ENCODE results near the gene PTPRT. TPM values are rescaled to one million over a fixed set of nuclear protein-coding genes. Genes with fewer than 3 reads are reported as not detected.
A peak's percentile ranks its signal among the peaks of the same experiment; 100 is the strongest.

The PTPRT gene
- total and polyA plus RNA-seq, 5 donors, result 0.06 to 0.40 (median 0.20) TPM

DNA sequence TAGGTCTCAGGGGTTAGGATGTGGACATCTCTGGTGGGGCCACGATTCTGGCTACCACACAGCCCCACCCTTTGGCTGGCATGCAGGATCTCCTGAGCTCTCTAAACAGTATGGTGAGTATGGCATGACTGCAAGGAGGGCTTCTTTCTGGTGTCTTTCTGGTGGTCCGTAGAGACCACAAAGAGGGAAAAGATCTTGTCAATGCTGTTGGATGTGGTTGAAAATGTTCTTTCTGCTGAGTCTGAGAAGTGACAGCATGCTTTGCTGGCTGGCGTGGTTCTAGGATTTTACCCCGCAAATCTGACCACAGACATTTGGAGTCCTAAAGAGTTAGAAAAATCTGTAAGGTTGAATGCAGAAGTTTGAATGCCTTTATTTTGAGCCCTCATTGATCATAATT lies 1096.7 kb downstream of the PTPRT start:
- DNase-seq, result no peak
- Histone ChIP-seq H3K27ac (ENCODE audit: low read length) (no peak overlapping the region), H3K27me3 (ENCODE audit: control insufficient read depth, insufficient read depth) (no peaks in the 10 kb centered on the region), H3K4me1 (ENCODE audit: control insufficient read depth, insufficient read depth, low read length) (no peaks in the 10 kb centered on the region), H3K4me3 (ENCODE audit: low read length) (no peak overlapping the region), H3K9me3 (ENCODE audit: control insufficient read depth, low read length) (no peaks in the 10 kb centered on the region)
- 59% methylated on average over 4 of the region's 4 CpGs for WGBS
- intact Hi-C loops (cut with DNase I), result no loop called here
- no peak for ATAC-seq

DNA sequence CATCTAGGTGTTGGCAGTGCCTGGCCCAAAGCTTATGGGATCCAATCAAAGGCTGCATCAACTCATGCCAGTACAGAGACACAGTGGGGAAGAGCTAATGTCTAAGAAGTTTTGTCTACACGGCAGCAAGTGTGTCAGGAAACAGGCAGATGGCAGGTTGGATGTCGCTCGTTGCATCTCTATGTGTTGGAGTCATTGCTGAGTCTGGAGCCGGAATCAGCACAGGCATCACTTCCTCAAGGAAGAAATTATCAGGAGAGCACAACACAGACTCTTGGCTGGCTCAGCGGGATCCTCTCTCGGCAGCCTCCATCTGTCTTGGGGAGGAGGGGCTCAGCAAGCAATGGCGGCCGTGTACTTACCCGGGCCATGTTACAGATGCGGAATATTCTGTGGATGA lies 1104.3 kb downstream of the PTPRT start:
- intact Hi-C loops (cut with DNase I), result no loop called here

DNA sequence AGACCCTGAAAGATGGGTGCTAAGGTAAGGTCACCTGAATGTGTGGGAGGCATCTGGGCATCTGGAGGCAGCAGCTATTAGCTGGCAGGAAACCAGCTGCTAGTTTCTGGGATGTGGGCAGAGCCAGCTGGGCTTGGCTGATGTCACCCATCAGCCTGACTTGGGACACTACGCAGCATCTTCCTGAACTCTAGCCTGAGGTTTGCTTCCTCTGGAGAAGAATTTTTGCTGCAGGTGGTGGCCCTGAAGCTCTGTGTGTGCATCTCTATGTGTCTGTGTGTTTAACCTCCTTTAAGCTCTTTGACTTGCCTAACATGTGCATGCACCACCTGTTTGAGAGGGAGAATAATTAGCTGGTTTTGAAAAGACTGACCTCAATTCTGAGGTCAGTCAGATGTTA lies 1106.4 kb downstream of the PTPRT start:
- ATAC-seq, result no peak
- no peak for DNase-seq
- intact Hi-C loops (cut with DNase I), result no loop called here
- Histone ChIP-seq H3K4me1 (ENCODE audit: control insufficient read depth, insufficient read depth, low read length) (peaks cover 3% of the 10 kb centered on the region), H3K27ac (ENCODE audit: low read length) (no peak overlapping the region), H3K27me3 (ENCODE audit: control insufficient read depth, insufficient read depth) (no peaks in the 10 kb centered on the region), H3K9me3 (ENCODE audit: control insufficient read depth, low read length) (no peaks in the 10 kb centered on the region), H3K4me3 (ENCODE audit: low read length) (no peak overlapping the region)
- WGBS, result 59% methylated on average over 1 of the region's 1 CpG

More for the DNA sequence above, 1104.3 kb downstream of the PTPRT start:
- no peak for DNase-seq
- Histone ChIP-seq H3K27ac (ENCODE audit: low read length) (no peak overlapping the region), H3K27me3 (ENCODE audit: control insufficient read depth, insufficient read depth) (no peaks in the 10 kb centered on the region), H3K4me3 (ENCODE audit: low read length) (no peak overlapping the region), H3K9me3 (ENCODE audit: control insufficient read depth, low read length) (no peaks in the 10 kb centered on the region), H3K4me1 (ENCODE audit: control insufficient read depth, insufficient read depth, low read length) (peaks cover 3% of the 10 kb centered on the region)
- ATAC-seq, result no peak
- WGBS, result 47% methylated on average over 10 of the region's 10 CpGs

DNA sequence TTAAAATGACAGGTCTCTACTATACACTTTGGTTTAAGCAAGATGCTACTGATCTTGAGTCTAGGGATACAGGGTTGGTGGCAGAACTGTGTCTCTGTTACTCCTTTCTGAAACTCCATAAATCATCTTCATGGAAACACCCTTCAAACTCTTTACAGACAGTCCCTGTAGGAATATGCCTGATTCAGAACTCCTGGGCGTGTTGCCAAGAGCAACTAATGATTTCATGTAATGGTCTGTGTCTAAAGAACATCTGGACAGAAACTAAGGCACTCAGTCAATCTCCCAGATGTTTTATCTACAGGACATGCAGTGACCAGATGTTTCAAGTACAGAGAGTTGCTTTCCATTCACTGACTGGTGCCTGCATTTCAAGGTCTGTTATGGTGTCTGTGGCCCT lies 1107.1 kb downstream of the PTPRT start:
- H3K27ac ChIP-seq (ENCODE audit: low read length), result no peak overlapping the region
- intact Hi-C loops (cut with DNase I), result no loop called here
- H3K4me3 ChIP-seq (ENCODE audit: low read length), result no peak overlapping the region
- WGBS, result 21% methylated on average over 1 of the region's 1 CpG
- peaks cover 3% of the 10 kb centered on the region for H3K4me1 ChIP-seq (ENCODE audit: control insufficient read depth, insufficient read depth, low read length)
- no peaks in the 10 kb centered on the region for H3K9me3 ChIP-seq (ENCODE audit: control insufficient read depth, low read length)
- no peaks in the 10 kb centered on the region for H3K27me3 ChIP-seq (ENCODE audit: control insufficient read depth, insufficient read depth)
- peak; percentile 82 to 84 for ATAC-seq
- DNase-seq, result peak; percentile 51 to 80 (median 72)

DNA sequence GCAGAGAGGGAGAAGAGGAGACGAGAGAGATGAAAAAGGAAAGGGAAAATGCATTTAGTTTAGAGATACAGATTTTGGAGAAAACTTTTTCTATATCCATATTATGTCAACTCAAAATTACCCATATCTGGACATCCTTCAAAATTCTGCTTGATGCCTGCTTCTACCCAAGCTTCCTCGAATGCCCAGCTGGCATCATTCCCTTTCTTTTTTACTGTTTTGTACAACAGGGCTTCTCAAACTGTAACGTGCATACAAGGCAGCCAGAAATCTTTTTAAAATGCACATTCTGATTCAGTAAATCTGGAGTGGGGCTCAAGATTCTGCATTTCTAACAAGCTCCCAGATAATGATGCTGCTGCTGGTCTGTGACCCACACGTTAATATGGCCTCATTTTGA lies 1108.8 kb downstream of the PTPRT start:
- intact Hi-C loops (cut with DNase I), result no loop called here
- Histone ChIP-seq H3K4me1 (ENCODE audit: control insufficient read depth, insufficient read depth, low read length) (peaks cover 3% of the 10 kb centered on the region), H3K4me3 (ENCODE audit: low read length) (no peak overlapping the region), H3K9me3 (ENCODE audit: control insufficient read depth, low read length) (no peaks in the 10 kb centered on the region), H3K27me3 (ENCODE audit: control insufficient read depth, insufficient read depth) (no peaks in the 10 kb centered on the region), H3K27ac (ENCODE audit: low read length) (no peak overlapping the region)
- ATAC-seq (no peak), DNase-seq (no peak)
- 72% methylated on average over 4 of the region's 4 CpGs for WGBS

DNA sequence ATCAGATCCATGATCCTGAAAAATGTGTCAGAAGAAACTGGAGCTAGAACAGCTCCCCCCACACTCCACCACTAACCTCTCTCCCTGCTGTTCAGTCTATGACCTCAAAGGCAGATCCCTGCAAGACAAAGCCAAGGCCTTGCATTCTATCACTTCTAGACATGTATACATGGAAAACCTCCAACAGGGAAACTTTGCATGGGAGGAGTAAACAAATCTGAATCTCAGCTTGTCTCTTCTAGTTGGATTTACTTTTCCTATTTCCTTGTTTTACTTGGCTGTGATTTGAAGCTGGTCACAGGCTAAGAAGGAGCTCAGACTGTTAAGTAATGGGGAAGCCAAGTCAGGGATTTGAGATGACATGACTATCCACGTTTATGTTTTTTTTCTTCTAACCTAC lies 1114.8 kb downstream of the PTPRT start:
- H3K4me3 ChIP-seq (ENCODE audit: low read length), result no peak overlapping the region
- WGBS, result 46% methylated on average over 1 of the region's 1 CpG
- no peak for ATAC-seq
- no peaks in the 10 kb centered on the region for H3K4me1 ChIP-seq (ENCODE audit: control insufficient read depth, insufficient read depth, low read length)
- DNase-seq, result no peak
- no peak overlapping the region for H3K27ac ChIP-seq (ENCODE audit: low read length)
- H3K9me3 ChIP-seq (ENCODE audit: control insufficient read depth, low read length), result no peaks in the 10 kb centered on the region
- no peaks in the 10 kb centered on the region for H3K27me3 ChIP-seq (ENCODE audit: control insufficient read depth, insufficient read depth)
- intact Hi-C loops (cut with DNase I), result no loop called here

DNA sequence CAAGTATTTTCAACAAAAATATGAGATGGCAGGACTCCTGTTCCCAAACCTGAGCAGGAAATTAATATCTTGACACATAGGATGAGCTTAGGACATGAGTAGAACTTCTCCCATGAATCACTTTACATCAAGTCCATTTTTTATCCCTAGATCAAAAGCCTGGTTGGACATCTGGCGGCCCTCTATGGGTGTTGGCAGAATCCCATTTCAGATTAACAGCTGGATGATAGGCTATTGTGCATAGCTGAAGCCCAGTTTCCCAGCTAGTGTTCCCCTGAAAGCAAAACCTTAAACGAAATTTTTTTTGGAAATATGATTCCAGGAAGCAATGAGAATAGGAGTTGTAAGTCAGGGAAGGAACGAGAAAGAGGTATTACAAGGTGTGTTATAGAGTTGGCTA lies 1122.1 kb downstream of the PTPRT start:
- Histone ChIP-seq H3K4me3 (ENCODE audit: low read length) (no peak overlapping the region), H3K27ac (ENCODE audit: low read length) (no peak overlapping the region), H3K27me3 (ENCODE audit: control insufficient read depth, insufficient read depth) (no peaks in the 10 kb centered on the region), H3K9me3 (ENCODE audit: control insufficient read depth, low read length) (no peaks in the 10 kb centered on the region), H3K4me1 (ENCODE audit: control insufficient read depth, insufficient read depth, low read length) (no peaks in the 10 kb centered on the region)
- intact Hi-C loops (cut with DNase I), result no loop called here
- ATAC-seq (no peak), DNase-seq (no peak)
- 38% methylated on average over 3 of the region's 3 CpGs for WGBS

DNA sequence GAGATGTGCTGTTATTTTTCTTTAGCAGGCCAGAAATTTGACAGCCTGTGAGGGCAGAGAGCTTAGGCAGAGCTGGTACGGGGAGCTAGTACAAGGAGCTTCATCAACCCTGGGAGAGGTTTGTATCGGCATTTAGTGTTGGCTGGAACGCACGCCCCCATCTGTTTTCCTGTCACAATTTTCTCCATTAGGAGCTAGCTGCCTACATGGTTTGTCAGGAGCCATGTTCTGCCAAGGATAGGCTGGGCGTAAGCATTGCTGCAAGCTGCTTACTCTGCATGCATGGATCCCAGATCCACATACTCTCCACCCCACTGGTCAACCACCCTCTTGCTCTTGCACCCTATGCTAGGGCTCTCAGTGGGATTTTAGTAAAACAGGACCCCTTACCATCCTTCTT lies 1122.5 kb downstream of the PTPRT start:
- intact Hi-C loops (cut with DNase I), result no loop called here
- DNase-seq (no peak), ATAC-seq (no peak)
- WGBS, result 72% methylated on average over 5 of the region's 5 CpGs
- Histone ChIP-seq H3K27ac (ENCODE audit: low read length) (no peak overlapping the region), H3K4me1 (ENCODE audit: control insufficient read depth, insufficient read depth, low read length) (no peaks in the 10 kb centered on the region), H3K4me3 (ENCODE audit: low read length) (no peak overlapping the region), H3K9me3 (ENCODE audit: control insufficient read depth, low read length) (no peaks in the 10 kb centered on the region), H3K27me3 (ENCODE audit: control insufficient read depth, insufficient read depth) (no peaks in the 10 kb centered on the region)

DNA sequence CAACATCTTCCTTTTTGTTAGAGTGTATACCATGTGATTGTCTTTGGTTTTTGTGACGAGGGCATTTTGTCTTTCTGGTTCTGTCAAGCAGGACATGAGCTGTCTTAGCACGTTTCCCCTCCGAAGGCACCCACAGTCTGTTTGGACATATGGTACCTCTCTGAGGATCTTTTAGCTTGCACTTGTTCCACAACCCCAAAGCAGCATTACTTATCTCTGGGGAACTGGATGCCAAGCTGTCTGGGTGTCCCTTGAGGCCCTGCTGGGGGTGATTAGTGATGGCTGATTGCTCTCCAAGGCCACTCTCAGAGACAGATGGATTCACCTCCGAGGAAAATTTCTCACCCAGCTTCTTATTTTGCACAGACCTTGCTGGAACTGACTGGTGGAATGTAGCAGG lies 1126.6 kb downstream of the PTPRT start:
- Histone ChIP-seq H3K27me3 (ENCODE audit: control insufficient read depth, insufficient read depth) (no peaks in the 10 kb centered on the region), H3K27ac (ENCODE audit: low read length) (no peak overlapping the region), H3K4me1 (ENCODE audit: control insufficient read depth, insufficient read depth, low read length) (no peaks in the 10 kb centered on the region), H3K4me3 (ENCODE audit: low read length) (no peak overlapping the region), H3K9me3 (ENCODE audit: control insufficient read depth, low read length) (no peaks in the 10 kb centered on the region)
- intact Hi-C loops (cut with DNase I), result no loop called here
- no peak for DNase-seq
- ATAC-seq, result no peak
- WGBS, result 67% methylated on average over 4 of the region's 4 CpGs

DNA sequence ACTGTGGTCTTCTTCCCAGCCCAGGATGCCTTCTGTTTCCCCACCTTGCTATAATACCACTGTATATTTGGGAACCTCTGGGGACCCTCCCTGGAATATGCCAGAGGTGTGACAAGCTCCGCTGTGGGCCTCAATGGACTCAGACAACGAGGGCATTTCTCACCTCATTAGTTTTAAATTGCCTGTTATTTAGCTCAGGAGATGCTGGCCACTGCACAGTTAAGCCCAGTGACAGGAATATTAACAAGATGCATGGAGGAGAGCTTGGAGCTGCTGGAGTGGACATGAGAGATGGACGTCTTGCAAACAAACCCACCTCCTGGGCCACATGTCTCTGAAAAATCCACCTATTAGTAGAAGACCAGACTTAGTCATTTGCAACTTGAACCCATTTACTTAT lies 1136.4 kb downstream of the PTPRT start:
- ATAC-seq, result no peak
- Histone ChIP-seq H3K4me3 (ENCODE audit: low read length) (no peak overlapping the region), H3K4me1 (ENCODE audit: control insufficient read depth, insufficient read depth, low read length) (no peaks in the 10 kb centered on the region), H3K9me3 (ENCODE audit: control insufficient read depth, low read length) (no peaks in the 10 kb centered on the region), H3K27ac (ENCODE audit: low read length) (no peak overlapping the region), H3K27me3 (ENCODE audit: control insufficient read depth, insufficient read depth) (no peaks in the 10 kb centered on the region)
- 64% methylated on average over 3 of the region's 3 CpGs for WGBS
- intact Hi-C loops (cut with DNase I), result no loop called here
- DNase-seq, result no peak

DNA sequence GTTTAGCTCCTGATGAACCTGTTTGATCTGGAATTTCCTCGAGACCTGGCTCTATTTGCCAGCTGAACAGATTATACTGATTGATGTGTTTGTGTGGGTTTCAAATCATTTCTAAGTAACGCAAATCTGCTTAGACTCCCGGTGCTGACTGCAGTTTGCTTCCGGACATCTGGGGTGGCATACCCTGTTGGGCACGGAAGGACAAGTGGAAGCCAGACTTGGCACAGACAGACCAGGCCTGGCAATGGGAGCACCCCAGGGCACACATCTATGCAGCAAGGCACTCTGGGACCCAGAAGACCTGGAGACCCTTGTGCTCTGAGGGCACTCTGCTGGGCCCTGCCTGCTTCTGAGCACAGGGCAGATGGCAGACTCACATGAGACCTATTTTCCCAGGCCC lies 1137.8 kb downstream of the PTPRT start:
- Histone ChIP-seq H3K27me3 (ENCODE audit: control insufficient read depth, insufficient read depth) (no peaks in the 10 kb centered on the region), H3K4me3 (ENCODE audit: low read length) (no peak overlapping the region), H3K4me1 (ENCODE audit: control insufficient read depth, insufficient read depth, low read length) (no peaks in the 10 kb centered on the region), H3K27ac (ENCODE audit: low read length) (no peak overlapping the region), H3K9me3 (ENCODE audit: control insufficient read depth, low read length) (no peaks in the 10 kb centered on the region)
- WGBS, result 78% methylated on average over 5 of the region's 5 CpGs
- no peak for DNase-seq
- ATAC-seq, result no peak
- intact Hi-C loops (cut with DNase I), result no loop called here

DNA sequence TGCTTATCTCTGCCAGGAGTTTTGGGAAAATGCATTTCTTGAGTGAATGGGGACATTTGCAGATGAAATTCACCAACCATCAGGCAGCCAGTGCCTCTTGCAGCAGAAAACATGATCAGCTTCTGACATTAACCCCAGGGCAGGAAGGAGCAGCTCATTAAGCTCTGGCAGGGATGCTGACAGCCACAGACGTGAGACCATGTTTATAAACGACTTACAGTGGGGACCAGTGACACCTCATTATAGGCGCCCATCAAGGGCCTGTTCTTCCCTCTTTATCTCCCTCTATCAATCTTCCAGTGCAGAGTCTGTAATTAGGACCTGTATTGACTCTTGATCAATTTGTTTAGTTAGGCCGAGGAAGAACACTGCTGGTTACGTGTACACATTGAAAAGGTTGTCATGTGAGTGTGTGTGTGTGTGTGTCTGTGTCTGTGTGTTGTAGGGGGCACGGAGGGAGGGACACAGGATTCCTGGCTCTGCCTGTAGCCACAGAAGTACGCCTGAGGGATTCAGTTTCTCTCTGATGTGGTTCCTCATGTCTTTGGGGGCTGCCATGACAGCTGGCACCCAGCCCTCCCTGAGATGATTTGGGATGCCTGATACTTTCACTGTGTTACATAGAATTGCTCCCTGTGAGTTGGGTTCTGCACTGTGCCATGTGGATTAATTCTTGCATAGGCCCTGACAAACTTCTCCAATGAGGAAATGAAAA lies 1143.2 kb downstream of the PTPRT start:
- Histone ChIP-seq H3K27ac (ENCODE audit: low read length) (no peak overlapping the region), H3K9me3 (ENCODE audit: control insufficient read depth, low read length) (no peaks in the 10 kb centered on the region), H3K4me3 (ENCODE audit: low read length) (no peak overlapping the region), H3K27me3 (ENCODE audit: control insufficient read depth, insufficient read depth) (no peaks in the 10 kb centered on the region), H3K4me1 (ENCODE audit: control insufficient read depth, insufficient read depth, low read length) (no peaks in the 10 kb centered on the region)
- intact Hi-C loops (cut with DNase I), result no loop called here
- ATAC-seq, result no peak
- DNase-seq, result no peak
- 51% methylated on average over 7 of the region's 7 CpGs for WGBS
